Measurements from ENCODE around the gene RLBP1. TPM values are rescaled to one million over a fixed set of nuclear protein-coding genes. Genes with fewer than 3 reads are reported as not detected.

RLBP1 gene
- total RNA-seq, 1 experiment from 2014 or later, result not detected

GRCh38 chr15:89198934-89199333 lies 22.4 kb downstream of the RLBP1 start (continued):
- no peak for TF ChIP-seq ZNF281 (CRISPR knock-in tag; IDR thresholded peaks at IDR 0.05)

GRCh38 chr15:89198196-89198595 lies 23.2 kb downstream of the RLBP1 start:
- Mint-ChIP-seq H3K36me3 (peaks cover 3% of the 10 kb centered on the region; the same call in 1 of the 2 replicates), H3K27ac (peak overlapping the region; percentile 85; the same call in 1 of the 2 replicates), H3K4me3 (no peak overlapping the region; the same call in 1 of the 2 replicates), H3K4me1 (peaks cover 65% of the 10 kb centered on the region), H3K9me3 (no peaks in the 10 kb centered on the region), H3K27me3 (ENCODE audit: low read depth) (no peaks in the 10 kb centered on the region)
- DNase-seq (ENCODE audit: low spot score) (no peak), ATAC-seq (no peak)
- CTCF ChIA-PET, result interaction anchor here (1.3 to 4.0 kb wide), 7 partner anchors 8 to 216 kb away, joined by 3 to 35 read pairs (median 10); partner anchors contain the start of gene ABHD2
- POLR2A ChIA-PET, result no interaction called here
- TF ChIP-seq CREM (CRISPR knock-in tag; IDR thresholded peaks at IDR 0.05) (no peak), STAT6 (CRISPR knock-in tag; conservative IDR thresholded peaks at IDR 0.05; ENCODE audit: low read depth) (no peak), AFF4 (CRISPR knock-in tag; IDR thresholded peaks at IDR 0.05; ENCODE audit: borderline replicate concordance) (no peak), GRHL2 (CRISPR knock-in tag; IDR thresholded peaks at IDR 0.05; ENCODE audit: insufficient replicate concordance, severe bottlenecking) (no peak), NR2C2 (CRISPR knock-in tag; IDR thresholded peaks at IDR 0.05) (no peak), ZNF416 (CRISPR knock-in tag; IDR thresholded peaks at IDR 0.05) (no peak), ZBTB43 (CRISPR knock-in tag; IDR thresholded peaks at IDR 0.05) (no peak), KAT7 (CRISPR knock-in tag; IDR thresholded peaks at IDR 0.05; ENCODE audit: borderline replicate concordance) (no peak), TP53 (CRISPR knock-in tag; IDR thresholded peaks at IDR 0.05) (no peak), ERG (CRISPR knock-in tag; IDR thresholded peaks at IDR 0.05) (no peak), ZNF425 (CRISPR knock-in tag; conservative IDR thresholded peaks at IDR 0.05) (no peak), AR (CRISPR knock-in tag; IDR thresholded peaks at IDR 0.05) (no peak), ATF2 (CRISPR knock-in tag; IDR thresholded peaks at IDR 0.05; ENCODE audit: borderline replicate concordance, low read depth) (no peak), ZNF219 (CRISPR knock-in tag; IDR thresholded peaks at IDR 0.05; ENCODE audit: borderline replicate concordance) (no peak), MXD4 (CRISPR knock-in tag; IDR thresholded peaks at IDR 0.05; ENCODE audit: borderline replicate concordance) (no peak)
